ENCODE results near the gene TNFRSF1B. TPM values are rescaled to one million over a fixed set of nuclear protein-coding genes. Genes with fewer than 3 reads are reported as not detected.
A peak's percentile ranks its signal among the peaks of the same experiment; 100 is the strongest.

TNFRSF1B gene
- total RNA-seq, 1 donor from 2014 or later, result 139 TPM

DNA sequence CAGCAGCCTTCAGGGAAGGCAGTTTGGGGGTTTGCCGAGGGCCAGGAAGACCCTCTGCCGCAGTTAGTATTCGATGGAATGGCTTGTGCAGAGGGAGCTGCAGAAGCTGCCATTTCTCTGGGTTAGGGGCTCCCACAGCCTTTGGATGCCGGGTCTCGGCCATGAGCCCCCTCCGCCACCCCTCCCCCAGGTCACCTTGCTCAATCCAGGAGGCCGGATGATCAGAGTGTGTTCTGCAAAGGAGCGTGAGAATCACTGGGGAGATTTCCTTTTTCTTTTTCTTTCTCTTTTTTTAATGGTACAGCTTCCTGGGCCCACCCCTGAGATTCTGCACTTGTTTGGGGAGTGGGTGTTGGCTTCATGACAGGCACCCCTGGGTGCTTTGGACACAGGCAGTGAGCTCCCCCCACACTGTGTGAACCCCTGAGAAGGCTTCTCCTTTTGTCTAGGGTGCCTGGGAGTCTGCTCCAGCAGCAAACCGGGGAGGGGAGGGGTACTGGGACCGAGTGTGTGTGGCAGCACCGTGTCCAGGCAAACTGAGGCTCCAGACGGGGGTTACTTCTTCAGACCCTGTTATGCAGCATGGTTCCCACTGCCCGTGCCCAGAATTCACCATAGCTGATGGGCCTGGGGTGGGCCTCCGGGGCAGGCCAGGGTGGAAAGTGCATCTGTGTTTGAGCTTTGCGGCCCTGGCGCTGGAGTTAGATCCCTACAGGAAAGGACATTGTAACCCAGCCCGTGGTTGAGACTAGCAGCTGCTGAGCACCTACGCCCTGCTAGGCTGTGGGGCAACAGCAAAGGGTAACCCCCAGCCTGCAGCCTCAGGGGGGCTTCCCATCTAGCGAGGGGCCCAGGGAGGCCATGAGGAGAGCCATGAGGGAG is 18.5 kb downstream of the TNFRSF1B start:
- Histone ChIP-seq H3K9me3 (no peaks in the 10 kb centered on the region), H3K27ac (peak overlapping the region; percentile 79 to 81), H3K36me3 (no peaks in the 10 kb centered on the region), H3K4me3 (peak overlapping the region in 1 of 2 donors; percentile 29), H3K27me3 (no peaks in the 10 kb centered on the region), H3K4me1 (peaks cover 0 to 10% of the 10 kb centered on the region in 2 donors)
- TF ChIP-seq, protein P1, sequence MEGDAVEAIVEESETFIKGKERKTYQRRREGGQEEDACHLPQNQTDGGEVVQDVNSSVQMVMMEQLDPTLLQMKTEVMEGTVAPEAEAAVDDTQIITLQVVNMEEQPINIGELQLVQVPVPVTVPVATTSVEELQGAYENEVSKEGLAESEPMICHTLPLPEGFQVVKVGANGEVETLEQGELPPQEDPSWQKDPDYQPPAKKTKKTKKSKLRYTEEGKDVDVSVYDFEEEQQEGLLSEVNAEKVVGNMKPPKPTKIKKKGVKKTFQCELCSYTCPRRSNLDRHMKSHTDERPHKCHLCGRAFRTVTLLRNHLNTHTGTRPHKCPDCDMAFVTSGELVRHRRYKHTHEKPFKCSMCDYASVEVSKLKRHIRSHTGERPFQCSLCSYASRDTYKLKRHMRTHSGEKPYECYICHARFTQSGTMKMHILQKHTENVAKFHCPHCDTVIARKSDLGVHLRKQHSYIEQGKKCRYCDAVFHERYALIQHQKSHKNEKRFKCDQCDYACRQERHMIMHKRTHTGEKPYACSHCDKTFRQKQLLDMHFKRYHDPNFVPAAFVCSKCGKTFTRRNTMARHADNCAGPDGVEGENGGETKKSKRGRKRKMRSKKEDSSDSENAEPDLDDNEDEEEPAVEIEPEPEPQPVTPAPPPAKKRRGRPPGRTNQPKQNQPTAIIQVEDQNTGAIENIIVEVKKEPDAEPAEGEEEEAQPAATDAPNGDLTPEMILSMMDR (IDR thresholded peaks at IDR 0.05), result no peak
- DNase-seq (ENCODE audit: low spot score in 2 of 2), result no peak
- intact Hi-C loops (cut with DNase I), result no loop called here

GRCh38 chr1:12185918-12186678 is 19.3 kb downstream of the TNFRSF1B start:
- Histone ChIP-seq H3K4me3 (no peak overlapping the region), H3K9me3 (no peaks in the 10 kb centered on the region), H3K27me3 (no peaks in the 10 kb centered on the region), H3K36me3 (no peaks in the 10 kb centered on the region), H3K4me1 (peaks cover 0 to 10% of the 10 kb centered on the region in 2 donors), H3K27ac (peak overlapping the region; percentile 79 to 81)
- no peak for DNase-seq (ENCODE audit: low spot score in 2 of 2)
- intact Hi-C loops (cut with DNase I), result no loop called here
- TF ChIP-seq, protein P1 (IDR thresholded peaks at IDR 0.05), result no peak

DNA sequence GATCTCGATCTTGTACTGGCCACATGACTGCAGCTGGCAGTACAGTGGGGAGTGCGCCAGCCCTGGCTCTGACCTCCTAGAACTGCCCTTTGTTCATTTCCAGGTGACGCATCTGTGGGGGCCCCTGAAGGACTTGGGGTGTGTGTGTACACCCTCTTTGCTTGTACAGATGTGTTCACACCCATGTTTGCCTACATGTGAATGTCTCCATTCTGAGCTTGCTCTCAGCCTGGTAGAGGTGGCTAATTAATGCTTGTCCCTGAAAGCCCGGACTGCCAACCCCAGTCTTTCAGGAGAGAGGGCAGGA is 19.8 kb downstream of the TNFRSF1B start:
- no peak overlapping the region for H3K4me3 ChIP-seq
- H3K4me1 ChIP-seq, result peaks cover 0 to 10% of the 10 kb centered on the region in 2 donors
- H3K36me3 ChIP-seq, result no peaks in the 10 kb centered on the region
- peak overlapping the region in 1 of 2 donors; percentile 46 for H3K27ac ChIP-seq
- TF ChIP-seq, protein P1 (IDR thresholded peaks at IDR 0.05), result no peak
- H3K9me3 ChIP-seq, result no peaks in the 10 kb centered on the region
- H3K27me3 ChIP-seq, result no peaks in the 10 kb centered on the region
- intact Hi-C loops (cut with DNase I), result no loop called here
- DNase-seq (ENCODE audit: low spot score in 2 of 2), result no peak

- no peaks in the 10 kb centered on the region for H3K27me3 ChIP-seq
- no peak overlapping the region for H3K4me3 ChIP-seq
- intact Hi-C loops (cut with DNase I), result no loop called here
- DNase-seq (ENCODE audit: low spot score in 2 of 2), result no peak
- no peaks in the 10 kb centered on the region for H3K9me3 ChIP-seq
- peaks cover 0 to 3% of the 10 kb centered on the region in 2 donors for H3K36me3 ChIP-seq
- TF ChIP-seq, protein P1 (IDR thresholded peaks at IDR 0.05), result no peak
- H3K27ac ChIP-seq, result no peak overlapping the region
- peaks cover 0 to 10% of the 10 kb centered on the region in 2 donors for H3K4me1 ChIP-seq
Observed at GRCh38 chr1:12188115-12188514, 21.3 kb downstream of the TNFRSF1B start.

- no peak overlapping the region for H3K27ac ChIP-seq
- peaks cover 0 to 10% of the 10 kb centered on the region in 2 donors for H3K4me1 ChIP-seq
- TF ChIP-seq, protein P1 (IDR thresholded peaks at IDR 0.05), result no peak
- intact Hi-C loops (cut with DNase I), result no loop called here
- H3K27me3 ChIP-seq, result no peaks in the 10 kb centered on the region
- DNase-seq (ENCODE audit: low spot score in 2 of 2), result no peak
- H3K4me3 ChIP-seq, result no peak overlapping the region
- peaks cover 0 to 5% of the 10 kb centered on the region in 2 donors for H3K36me3 ChIP-seq
- no peaks in the 10 kb centered on the region for H3K9me3 ChIP-seq
Observed at GRCh38 chr1:12188657-12189327, 22.0 kb downstream of the TNFRSF1B start.

All from ascending aorta (tissue), 2 donors.